Transverse colon (tissue), 4 donors: ENCODE data around the gene RHEB. TPM values are rescaled to one million over a fixed set of nuclear protein-coding genes. Genes with fewer than 3 reads are reported as not detected.
A peak's percentile ranks its signal among the peaks of the same experiment; 100 is the strongest.

Source experiments
- DNase-seq: peaks from one replicate; pipeline ENCODE4 v3.0.0-alpha.2; 2019
- H3K27ac ChIP-seq, 4 donors: fragments of 200-600 bp; sonication (generic); 2 replicates each; pipeline ENCODE4 v1.5.1; 2016 to 2018; ENCODE audit warnings: inconsistent platforms in 4 of 4
- H3K27me3 ChIP-seq: fragments of 200-600 bp; sonication (generic); 2 replicates; pipeline ENCODE4 v1.5.1; 2017; ENCODE audit warnings: inconsistent platforms
- H3K36me3 ChIP-seq, 4 donors: fragments of 200-600 bp; sonication (generic); 2 replicates each; pipeline ENCODE4 v1.5.1; 2017 to 2019; ENCODE audit warnings: inconsistent platforms in 4 of 4
- H3K4me1 ChIP-seq, 4 donors: fragments of 200-600 bp; sonication (generic); 2 replicates each; pipeline ENCODE4 v1.5.1; 2017 to 2020; ENCODE audit warnings: inconsistent platforms in 4 of 4
- H3K4me3 ChIP-seq, 4 donors: fragments of 200-600 bp; sonication (generic); 1 replicate in 1 of 4; 2 replicates in 3 of 4; pipeline versions ENCODE4 v1.5.1 to v1.6.1; 2017 to 2019; ENCODE audit warnings: inconsistent platforms in 4 of 4
- H3K9me3 ChIP-seq, 2 donors: fragments of 200-600 bp; sonication (generic); 2 replicates each; pipeline ENCODE4 v1.5.1; 2017 to 2019; ENCODE audit warnings: inconsistent platforms in 2 of 2
- CTCF ChIP-seq, 5 experiments: fragments of 200-600 bp in 3 of 5; fragments of 450-650 bp in 2 of 5; sonication (generic) in 3 of 5; IDR thresholded peaks; 1 replicate in 2 of 5; 2 replicates in 3 of 5; pipeline ENCODE4 v1.5.1; 2016 to 2017; ENCODE audit warnings: antibody characterized with exemption in 5 of 5, inconsistent platforms in 3 of 5, mild to moderate bottlenecking in 2 of 5, moderate library complexity in 1 of 5
- EP300 ChIP-seq: sonication (generic); formaldehyde crosslinking; IDR thresholded peaks from one replicate; pipeline ENCODE4 v1.6.1; 2017; ENCODE audit warnings: antibody characterized with exemption, low read depth
- POLR2A ChIP-seq: fragments of 450-650 bp; IDR thresholded peaks from one replicate; pipeline ENCODE4 v1.6.1; 2016; ENCODE audit warnings: antibody characterized with exemption, mild to moderate bottlenecking, moderate library complexity
- POLR2AphosphoS5 ChIP-seq, 3 donors: sonication (generic); formaldehyde crosslinking; IDR thresholded peaks; one replicate each; pipeline ENCODE4 v1.6.1; 2016; ENCODE audit warnings: antibody characterized with exemption in 3 of 3
- WGBS, 2 donors: methylation state at CpG; one replicate each; pipeline ENCODE4 v1.1.5; 2018; ENCODE audit warnings: low coverage in 1 of 2; 5-methylcytosine and 5-hydroxymethylcytosine counted together
- in situ Hi-C, 4 donors: fragments of 200-750 bp; cut with MboI; loops; one replicate each; pipeline versions ENCODE4 v1.15.0 to v1.15.1; 2017; ENCODE audit warnings: low sequenced_read_pairs in 3 of 4, low pct_ligation_motif_present in 1 of 4, low pct_unique_long_range_greater_than_20kb in 1 of 4
- intact Hi-C: fragments of 100-400 bp; cut with DNase I; formaldehyde crosslinking; loops from one replicate; pipeline ENCODE4 v1.15.1; 2023; ENCODE audit warnings: low total_unique reads
- total RNA-seq, 4 donors: library from RNA; depleted of rRNA; stranded (reverse); fragments of >200 nt; gene quantifications; one replicate each; pipeline ENCODE4 v1.1.0, GENCODE V29; 2016

Gene RHEB
- total RNA-seq, 4 donors from 2014 or later: 12.7 to 70.5 (median 42.8) TPM

- in situ Hi-C loops: no loop called here
These were observed 88.4 kb downstream of the RHEB start for GRCh38 chr7:151431281-151431767.

GRCh38 chr7:151430391-151431205 lies 89.1 kb downstream of the RHEB start:
- WGBS, 2 donors: 84% methylated on average over 16 of the region's 16 CpGs; no CpG with 5 or more reads in 1 of the 2 donors
- in situ Hi-C loops: no loop called here

More at GRCh38 chr7:151431281-151431767, 88.4 kb downstream of the RHEB start:
- H3K36me3 ChIP-seq: no peaks in the 10 kb centered on the region
- peaks cover 2 to 17% (median 9%) of the 10 kb centered on the region in 4 donors for H3K4me1 ChIP-seq
- no peak overlapping the region for H3K27ac ChIP-seq
- H3K9me3 ChIP-seq: no peaks in the 10 kb centered on the region
- TF ChIP-seq CTCF (IDR thresholded peaks at IDR 0.05) (no peak), POLR2AphosphoS5 (IDR thresholded peaks at IDR 0.05) (no peak), EP300 (no peak), POLR2A (no peak)
- DNase-seq: no peak
- WGBS, 2 donors: 92 to 94% methylated on average over 3 to 13 of the region's 13 CpGs
- intact Hi-C loops: no loop called here
- no peaks in the 10 kb centered on the region for H3K27me3 ChIP-seq
- H3K4me3 ChIP-seq: no peak overlapping the region

GRCh38 chr7:151429560-151430331 lies 89.9 kb downstream of the RHEB start:
- in situ Hi-C loops: no loop called here
- Histone ChIP-seq H3K36me3 (no peaks in the 10 kb centered on the region), H3K27me3 (no peaks in the 10 kb centered on the region), H3K27ac (peak overlapping the region in 1 of 4 donors; percentile 51), H3K4me1 (peaks cover 2 to 17% (median 9%) of the 10 kb centered on the region in 4 donors), H3K4me3 (no peak overlapping the region), H3K9me3 (no peaks in the 10 kb centered on the region)
- 20 to 40% methylated on average over 1 to 10 of the region's 10 CpGs for WGBS, 2 donors
- intact Hi-C loops: no loop called here
- DNase-seq: peak; percentile 35
- TF ChIP-seq POLR2A (no peak), CTCF (IDR thresholded peaks at IDR 0.05) (no peak), EP300 (no peak), POLR2AphosphoS5 (IDR thresholded peaks at IDR 0.05) (no peak)

More at GRCh38 chr7:151430391-151431205, 89.1 kb downstream of the RHEB start:
- Histone ChIP-seq H3K4me1 (peaks cover 2 to 17% (median 9%) of the 10 kb centered on the region in 4 donors), H3K27ac (no peak overlapping the region), H3K27me3 (no peaks in the 10 kb centered on the region), H3K36me3 (no peaks in the 10 kb centered on the region), H3K4me3 (no peak overlapping the region), H3K9me3 (no peaks in the 10 kb centered on the region)
- intact Hi-C loops: no loop called here
- TF ChIP-seq CTCF (IDR thresholded peaks at IDR 0.05): no peak
- no peak for DNase-seq

GRCh38 chr7:151429237-151429559 lies 90.5 kb downstream of the RHEB start:
- no peak overlapping the region for H3K4me3 ChIP-seq
- TF ChIP-seq POLR2AphosphoS5 (IDR thresholded peaks at IDR 0.05) (no peak), CTCF (IDR thresholded peaks at IDR 0.05) (no peak), POLR2A (no peak), EP300 (no peak)
- no peaks in the 10 kb centered on the region for H3K36me3 ChIP-seq
- 84% methylated on average over 5 of the region's 5 CpGs; no CpG with 5 or more reads in 1 of the 2 donors for WGBS, 2 donors
- H3K9me3 ChIP-seq: no peaks in the 10 kb centered on the region
- no peak for DNase-seq
- intact Hi-C loops: no loop called here
- peaks cover 2 to 17% (median 9%) of the 10 kb centered on the region in 4 donors for H3K4me1 ChIP-seq
- in situ Hi-C loops: no loop called here
- no peaks in the 10 kb centered on the region for H3K27me3 ChIP-seq
- peak overlapping the region in 2 of 4 donors; percentile 14 to 51 for H3K27ac ChIP-seq
